ENCODE data around the gene TES.

The TES gene

DNA sequence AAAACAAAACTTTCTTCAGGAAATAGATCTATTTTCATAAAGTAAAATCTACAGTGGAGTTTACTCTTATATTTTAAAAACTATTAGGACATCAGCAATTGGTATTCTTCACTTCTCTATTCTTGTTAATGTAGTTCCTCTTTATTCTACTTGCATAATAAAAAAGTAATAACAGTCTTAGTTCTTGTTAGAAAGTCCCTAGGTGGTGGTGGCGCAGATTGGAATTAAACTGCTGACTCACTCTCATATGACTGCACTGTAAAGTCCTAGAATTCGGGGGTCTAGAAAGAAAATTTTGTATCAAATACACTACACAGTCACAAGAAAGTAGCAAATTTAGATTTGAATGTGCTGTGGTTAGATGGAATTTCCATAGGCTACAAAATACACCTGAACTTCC is 44.6 kb upstream of the TES start:
- TF ChIP-seq CTCF (IDR thresholded peaks at IDR 0.05; ENCODE audit: poor library complexity, severe bottlenecking), result no peak
- ATAC-seq (ENCODE audit: low read depth), result no peak
- H3K27ac ChIP-seq (ENCODE audit: poor library complexity, severe bottlenecking), result no peak overlapping the region
- no peaks in the 10 kb centered on the region for H3K36me3 ChIP-seq (ENCODE audit: low read depth)
- no peaks in the 10 kb centered on the region for H3K27me3 ChIP-seq (ENCODE audit: insufficient read depth, poor library complexity, severe bottlenecking)
- no peaks in the 10 kb centered on the region for H3K4me1 ChIP-seq (ENCODE audit: insufficient read depth, poor library complexity, severe bottlenecking)
- H3K4me3 ChIP-seq (ENCODE audit: severe bottlenecking), result no peak overlapping the region
- no peak for DNase-seq (ENCODE audit: low spot score)
- H3K9me3 ChIP-seq (ENCODE audit: severe bottlenecking), result no peaks in the 10 kb centered on the region

DNA sequence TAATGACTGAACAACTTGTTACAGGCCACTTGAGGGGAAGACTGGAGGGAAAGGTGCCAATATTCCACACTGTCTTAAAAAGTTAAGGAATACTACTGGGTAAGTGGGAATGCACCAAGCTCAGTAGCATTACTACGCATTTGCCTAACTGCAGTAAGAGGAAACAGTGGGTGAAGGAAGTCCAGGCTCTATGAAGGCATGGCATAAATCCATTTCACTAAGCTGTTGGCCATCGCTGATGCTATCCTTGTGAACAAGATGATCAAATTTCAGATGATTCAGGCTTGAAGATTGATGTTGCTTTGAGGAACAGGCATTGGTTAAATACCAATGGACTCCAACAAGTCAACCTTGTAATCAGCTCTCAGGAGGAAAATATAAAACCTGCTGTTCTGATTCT is 44.2 kb upstream of the TES start:
- no peaks in the 10 kb centered on the region for H3K36me3 ChIP-seq (ENCODE audit: low read depth)
- no peak for TF ChIP-seq CTCF (IDR thresholded peaks at IDR 0.05; ENCODE audit: poor library complexity, severe bottlenecking)
- ATAC-seq (ENCODE audit: low read depth) (peak; percentile 54; the same call in 2 of the 3 replicates), DNase-seq (ENCODE audit: low spot score) (no peak)
- H3K4me3 ChIP-seq (ENCODE audit: severe bottlenecking), result no peak overlapping the region
- no peaks in the 10 kb centered on the region for H3K9me3 ChIP-seq (ENCODE audit: severe bottlenecking)
- no peaks in the 10 kb centered on the region for H3K4me1 ChIP-seq (ENCODE audit: insufficient read depth, poor library complexity, severe bottlenecking)
- no peak overlapping the region for H3K27ac ChIP-seq (ENCODE audit: poor library complexity, severe bottlenecking)
- no peaks in the 10 kb centered on the region for H3K27me3 ChIP-seq (ENCODE audit: insufficient read depth, poor library complexity, severe bottlenecking)

- H3K9me3 ChIP-seq (ENCODE audit: severe bottlenecking), result no peaks in the 10 kb centered on the region
- no peak overlapping the region for H3K27ac ChIP-seq (ENCODE audit: poor library complexity, severe bottlenecking)
- TF ChIP-seq CTCF (IDR thresholded peaks at IDR 0.05; ENCODE audit: poor library complexity, severe bottlenecking), result no peak
- H3K27me3 ChIP-seq (ENCODE audit: insufficient read depth, poor library complexity, severe bottlenecking), result no peaks in the 10 kb centered on the region
- H3K36me3 ChIP-seq (ENCODE audit: low read depth), result no peaks in the 10 kb centered on the region
- no peaks in the 10 kb centered on the region for H3K4me1 ChIP-seq (ENCODE audit: insufficient read depth, poor library complexity, severe bottlenecking)
- ATAC-seq (ENCODE audit: low read depth) (no peak), DNase-seq (ENCODE audit: low spot score) (no peak)
- no peak overlapping the region for H3K4me3 ChIP-seq (ENCODE audit: severe bottlenecking)
These were observed 43.2 kb upstream of the TES start for GRCh38 chr7:116167177-116167576.

- Histone ChIP-seq H3K27me3 (ENCODE audit: insufficient read depth, poor library complexity, severe bottlenecking) (no peaks in the 10 kb centered on the region), H3K4me1 (ENCODE audit: insufficient read depth, poor library complexity, severe bottlenecking) (peaks cover 7% of the 10 kb centered on the region), H3K36me3 (ENCODE audit: low read depth) (no peaks in the 10 kb centered on the region), H3K9me3 (ENCODE audit: severe bottlenecking) (no peaks in the 10 kb centered on the region), H3K27ac (ENCODE audit: poor library complexity, severe bottlenecking) (no peak overlapping the region), H3K4me3 (ENCODE audit: severe bottlenecking) (no peak overlapping the region)
- DNase-seq (ENCODE audit: low spot score) (no peak), ATAC-seq (ENCODE audit: low read depth) (peak; percentile 36; the same call in 1 of the 3 replicates)
- no peak for TF ChIP-seq CTCF (IDR thresholded peaks at IDR 0.05; ENCODE audit: poor library complexity, severe bottlenecking)
These were observed 41.3 kb upstream of the TES start for GRCh38 chr7:116169060-116169459.

- no peak overlapping the region for H3K27ac ChIP-seq (ENCODE audit: poor library complexity, severe bottlenecking)
- no peaks in the 10 kb centered on the region for H3K27me3 ChIP-seq (ENCODE audit: insufficient read depth, poor library complexity, severe bottlenecking)
- peaks cover 7% of the 10 kb centered on the region for H3K4me1 ChIP-seq (ENCODE audit: insufficient read depth, poor library complexity, severe bottlenecking)
- no peak for TF ChIP-seq CTCF (IDR thresholded peaks at IDR 0.05; ENCODE audit: poor library complexity, severe bottlenecking)
- ATAC-seq (ENCODE audit: low read depth) (no peak), DNase-seq (ENCODE audit: low spot score) (no peak)
- no peaks in the 10 kb centered on the region for H3K9me3 ChIP-seq (ENCODE audit: severe bottlenecking)
- no peaks in the 10 kb centered on the region for H3K36me3 ChIP-seq (ENCODE audit: low read depth)
- H3K4me3 ChIP-seq (ENCODE audit: severe bottlenecking), result no peak overlapping the region
These were observed 40.2 kb upstream of the TES start for GRCh38 chr7:116170180-116170579.

Data from RWPE2 (cell line).